GM12878 (cell line): Measurements from ENCODE around the gene MLLT3.

Source experiments
- HDAC6 ChIP-seq: fragments of 200-600 bp; sonication (generic); IDR thresholded peaks from one replicate; pipeline ENCODE4 v1.8.0; 2017; ENCODE audit warnings: antibody characterized with exemption; ENCODE audit not compliant: unreplicated experiment
- JUND ChIP-seq: IDR thresholded peaks from 2 replicates; pipeline ENCODE4 v1.6.1; 2012; ENCODE audit warnings: low read depth, mild to moderate bottlenecking, low read length, improper control_type of control experiment, moderate library complexity
- TCF12 ChIP-seq: IDR thresholded peaks from 2 replicates; pipeline ENCODE4 v1.6.1; 2011; ENCODE audit warnings: low read depth, mild to moderate bottlenecking, low read length
- TCF7 ChIP-seq: IDR thresholded peaks from 2 replicates; pipeline ENCODE4 v1.6.1; 2014; ENCODE audit warnings: antibody characterized with exemption, borderline replicate concordance
- TF ChIP-seq, protein P1 (sequence below), 3 experiments: IDR thresholded peaks in 2 of 3; conservative IDR thresholded peaks in 1 of 3; 2 replicates each; pipeline ENCODE4 v1.5.1; 2011; ENCODE audit warnings: low read depth in 3 of 3, low read length in 3 of 3, mild to moderate bottlenecking in 3 of 3, control low read depth in 2 of 3, moderate library complexity in 2 of 3, inconsistent platforms in 1 of 3, mixed read lengths in 1 of 3; ENCODE audit not compliant: control insufficient read depth in 2 of 3, insufficient read depth in 1 of 3; ENCODE audit errors: extremely low read depth in 1 of 3

DNA sequence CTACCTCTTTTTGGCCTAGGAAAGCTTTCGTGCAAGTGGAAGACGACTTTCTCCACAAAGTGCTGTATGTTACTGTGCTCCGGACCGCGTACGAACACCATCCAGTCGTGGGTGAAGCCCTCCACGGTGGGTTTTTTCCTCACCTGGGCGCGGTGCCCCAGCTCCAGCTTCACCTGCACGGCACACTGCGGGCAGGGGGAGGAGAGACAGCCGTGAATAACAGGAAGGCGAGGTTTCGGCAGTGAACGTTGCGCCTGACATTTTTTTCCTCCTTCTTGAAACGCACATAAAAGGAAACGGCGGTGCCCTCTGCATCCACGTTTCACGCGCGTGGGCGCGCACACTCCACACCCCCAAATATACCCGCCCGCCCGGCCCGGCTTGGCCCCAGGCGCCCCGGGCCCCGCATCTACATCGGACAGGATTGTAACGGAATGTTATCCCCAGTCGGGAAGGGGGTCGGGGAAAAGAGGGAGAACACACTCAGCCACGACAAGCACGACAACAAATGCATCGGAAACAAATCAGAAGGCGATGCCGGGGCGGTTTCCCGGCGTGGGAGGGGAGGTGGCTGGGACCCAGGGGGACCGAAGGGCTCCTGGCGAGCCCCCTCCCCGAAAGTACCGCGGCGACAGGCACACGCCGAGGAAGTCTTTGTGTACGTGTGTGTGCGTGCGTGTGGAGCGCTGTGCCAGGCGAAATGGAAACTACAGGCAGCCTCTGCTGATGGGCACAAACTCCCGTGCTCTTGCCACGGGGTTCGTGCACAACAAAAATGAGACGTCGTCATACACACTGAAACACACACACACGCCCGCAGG is 1.4 kb downstream of the MLLT3 start:
- TF ChIP-seq TCF7 (no peak), HDAC6 (no peak), TCF12 (no peak), JUND (no peak)
- TF ChIP-seq, protein P1, sequence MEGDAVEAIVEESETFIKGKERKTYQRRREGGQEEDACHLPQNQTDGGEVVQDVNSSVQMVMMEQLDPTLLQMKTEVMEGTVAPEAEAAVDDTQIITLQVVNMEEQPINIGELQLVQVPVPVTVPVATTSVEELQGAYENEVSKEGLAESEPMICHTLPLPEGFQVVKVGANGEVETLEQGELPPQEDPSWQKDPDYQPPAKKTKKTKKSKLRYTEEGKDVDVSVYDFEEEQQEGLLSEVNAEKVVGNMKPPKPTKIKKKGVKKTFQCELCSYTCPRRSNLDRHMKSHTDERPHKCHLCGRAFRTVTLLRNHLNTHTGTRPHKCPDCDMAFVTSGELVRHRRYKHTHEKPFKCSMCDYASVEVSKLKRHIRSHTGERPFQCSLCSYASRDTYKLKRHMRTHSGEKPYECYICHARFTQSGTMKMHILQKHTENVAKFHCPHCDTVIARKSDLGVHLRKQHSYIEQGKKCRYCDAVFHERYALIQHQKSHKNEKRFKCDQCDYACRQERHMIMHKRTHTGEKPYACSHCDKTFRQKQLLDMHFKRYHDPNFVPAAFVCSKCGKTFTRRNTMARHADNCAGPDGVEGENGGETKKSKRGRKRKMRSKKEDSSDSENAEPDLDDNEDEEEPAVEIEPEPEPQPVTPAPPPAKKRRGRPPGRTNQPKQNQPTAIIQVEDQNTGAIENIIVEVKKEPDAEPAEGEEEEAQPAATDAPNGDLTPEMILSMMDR (IDR thresholded peaks at IDR 0.05 in 2 of 3, conservative IDR thresholded peaks at IDR 0.05 in 1 of 3; ENCODE audit: control insufficient read depth in 2 of 3, extremely low read depth in 1 of 3, insufficient read depth in 1 of 3, low read depth in 3 of 3, low read length in 3 of 3), result no peak
